Panc1 (cell line): ENCODE measurements around the gene YPEL1. TPM values are rescaled to one million over a fixed set of nuclear protein-coding genes. Genes with fewer than 3 reads are reported as not detected.

ENCODE experiments used
- ATAC-seq: fragments of 200-7000 bp; cut with Tn5 transposase; 2 replicates; pipeline ENCODE4 v1.9.1; 2020; ENCODE audit warnings: mild to moderate bottlenecking, moderate library complexity
- BruUV-seq: library from RNA; stranded (reverse); fragments of 400-500 nt; replicated peaks from 2 replicates; lab custom pipeline; 2021; lab: Mats Ljungman, UMichigan
- CTCF ChIA-PET: fragments of 300-600 bp; sonication (Branson Sonifier 250); formaldehyde crosslinking; loops from one replicate; lab custom pipeline; 2022; ENCODE audit warnings: antibody characterized with exemption; lab: Charles Lee
- POLR2A ChIA-PET: fragments of 300-600 bp; sonication (Branson Sonifier 250); formaldehyde crosslinking; loops from one replicate; lab custom pipeline; 2022; ENCODE audit warnings: antibody characterized with exemption; lab: Charles Lee
- DNase-seq: peaks from one replicate; pipeline ENCODE4 v3.0.0-alpha.2; 2010; ENCODE audit warnings: low read depth, low spot score
- H3K27ac ChIP-seq: 2 replicates; pipeline ENCODE4 v1.5.1; 2011; ENCODE audit warnings: mild to moderate bottlenecking, low read length, inconsistent platforms
- H3K27me3 ChIP-seq: fragments of 200-500 bp; sonication (Bioruptor generic); 2 replicates; pipeline ENCODE4 v1.6.0; 2014; ENCODE audit warnings: low read length, inconsistent platforms; ENCODE audit not compliant: control insufficient read depth, insufficient read depth
- H3K36me3 ChIP-seq: fragments of 200-500 bp; sonication (Bioruptor generic); 2 replicates; pipeline ENCODE4 v1.5.1; 2014; ENCODE audit warnings: inconsistent platforms, mild to moderate bottlenecking, low read length, moderate library complexity; ENCODE audit not compliant: control insufficient read depth, insufficient read depth
- H3K4me1 ChIP-seq: 2 replicates; pipeline ENCODE4 v1.5.1; 2011; ENCODE audit warnings: inconsistent platforms, mild to moderate bottlenecking, low read length, moderate library complexity; ENCODE audit not compliant: control insufficient read depth, insufficient read depth
- H3K4me3 ChIP-seq, 2 experiments: 2 replicates each; pipeline ENCODE4 v1.5.1; 2011 to 2012; ENCODE audit warnings: low read depth in 2 of 2, low read length in 2 of 2, mild to moderate bottlenecking in 2 of 2, inconsistent platforms in 1 of 2, moderate library complexity in 1 of 2
- H3K9me3 ChIP-seq: fragments of 200-500 bp; sonication (Bioruptor generic); 2 replicates; pipeline ENCODE4 v1.5.1; 2014; ENCODE audit warnings: low read depth, mild to moderate bottlenecking, inconsistent platforms, low read length, moderate library complexity; ENCODE audit not compliant: control insufficient read depth, insufficient read depth
- POLR2AphosphoS5 ChIP-seq: IDR thresholded peaks from 2 replicates; pipeline ENCODE4 v1.6.1; 2012; ENCODE audit warnings: mild to moderate bottlenecking, low read depth, low read length, moderate library complexity
- SIN3A ChIP-seq: IDR thresholded peaks from 2 replicates; pipeline ENCODE4 v1.6.1; 2012; ENCODE audit warnings: low read depth, mild to moderate bottlenecking, low read length, moderate library complexity, borderline replicate concordance; ENCODE audit not compliant: insufficient read depth
- TCF7L2 ChIP-seq: IDR thresholded peaks from 2 replicates; pipeline ENCODE4 v1.6.1; 2011; ENCODE audit warnings: mild to moderate bottlenecking, low read depth, low read length, inconsistent platforms
- in situ Hi-C: cut with HindIII; loops from 2 replicates; pipeline ENCODE4 v1.10.0; 2016; ENCODE audit warnings: low sequenced_read_pairs, low pct_unique_long_range_greater_than_20kb
- intact Hi-C: fragments of 100-400 bp; cut with micrococcal nuclease; formaldehyde crosslinking; loops from one replicate; pipeline ENCODE4 v1.10.0; 2022; ENCODE audit not compliant: unreplicated experiment
- total RNA-seq: library from RNA; stranded (reverse); gene quantifications from one replicate; pipeline ENCODE4 v1.2.1, GENCODE V29; 2021; ENCODE audit not compliant: unreplicated experiment
- TF ChIP-seq, protein P1 (sequence below): fragments of 450-650 bp; IDR thresholded peaks from 2 replicates; pipeline ENCODE4 v1.5.1; 2017; ENCODE audit warnings: mild to moderate bottlenecking
- TF ChIP-seq, protein P2 (sequence below), 2 experiments: IDR thresholded peaks; 2 replicates each; pipeline ENCODE4 v1.6.1; 2011 to 2012; ENCODE audit warnings: low read depth in 2 of 2, control low read depth in 1 of 2, low read length in 1 of 2, mild to moderate bottlenecking in 1 of 2, moderate library complexity in 1 of 2; ENCODE audit not compliant: insufficient read depth in 1 of 2

YPEL1 gene
- total RNA-seq, 1 experiment from 2014 or later: 4.0 TPM

- CTCF ChIA-PET: no interaction called here
Observed at GRCh38 chr22:21688706-21689381, 46.8 kb downstream of the YPEL1 start.

DNA sequence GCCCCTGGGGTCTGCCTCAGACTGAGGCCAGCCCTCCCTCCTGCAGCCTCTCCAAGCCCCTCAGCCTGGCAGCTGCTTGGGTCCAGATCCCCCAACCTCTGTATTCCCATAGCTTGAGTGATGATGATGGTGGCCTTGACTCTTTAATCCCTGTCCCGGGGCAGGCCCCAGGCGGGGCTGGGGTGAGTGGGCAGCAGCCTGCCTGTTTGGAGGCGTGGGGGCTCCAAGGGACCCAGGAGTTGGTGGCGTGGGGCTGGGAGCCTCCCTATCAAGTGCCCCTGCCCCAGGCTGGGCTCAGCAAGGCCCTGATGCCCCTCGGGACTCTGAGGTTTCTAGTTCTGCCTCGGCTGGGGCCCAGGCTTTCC is 47.3 kb downstream of the YPEL1 start:
- DNase-seq (no peak), ATAC-seq (no peak)
- no peaks in the 10 kb centered on the region for H3K4me1 ChIP-seq
- H3K36me3 ChIP-seq: no peaks in the 10 kb centered on the region
- in situ Hi-C loops (no loop called here), intact Hi-C loops (no loop called here)
- CTCF ChIA-PET: no interaction called here
- TF ChIP-seq, protein P1, sequence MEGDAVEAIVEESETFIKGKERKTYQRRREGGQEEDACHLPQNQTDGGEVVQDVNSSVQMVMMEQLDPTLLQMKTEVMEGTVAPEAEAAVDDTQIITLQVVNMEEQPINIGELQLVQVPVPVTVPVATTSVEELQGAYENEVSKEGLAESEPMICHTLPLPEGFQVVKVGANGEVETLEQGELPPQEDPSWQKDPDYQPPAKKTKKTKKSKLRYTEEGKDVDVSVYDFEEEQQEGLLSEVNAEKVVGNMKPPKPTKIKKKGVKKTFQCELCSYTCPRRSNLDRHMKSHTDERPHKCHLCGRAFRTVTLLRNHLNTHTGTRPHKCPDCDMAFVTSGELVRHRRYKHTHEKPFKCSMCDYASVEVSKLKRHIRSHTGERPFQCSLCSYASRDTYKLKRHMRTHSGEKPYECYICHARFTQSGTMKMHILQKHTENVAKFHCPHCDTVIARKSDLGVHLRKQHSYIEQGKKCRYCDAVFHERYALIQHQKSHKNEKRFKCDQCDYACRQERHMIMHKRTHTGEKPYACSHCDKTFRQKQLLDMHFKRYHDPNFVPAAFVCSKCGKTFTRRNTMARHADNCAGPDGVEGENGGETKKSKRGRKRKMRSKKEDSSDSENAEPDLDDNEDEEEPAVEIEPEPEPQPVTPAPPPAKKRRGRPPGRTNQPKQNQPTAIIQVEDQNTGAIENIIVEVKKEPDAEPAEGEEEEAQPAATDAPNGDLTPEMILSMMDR: no peak
- TF ChIP-seq TCF7L2: no peak
- TF ChIP-seq SIN3A: no peak
- TF ChIP-seq, protein P2, sequence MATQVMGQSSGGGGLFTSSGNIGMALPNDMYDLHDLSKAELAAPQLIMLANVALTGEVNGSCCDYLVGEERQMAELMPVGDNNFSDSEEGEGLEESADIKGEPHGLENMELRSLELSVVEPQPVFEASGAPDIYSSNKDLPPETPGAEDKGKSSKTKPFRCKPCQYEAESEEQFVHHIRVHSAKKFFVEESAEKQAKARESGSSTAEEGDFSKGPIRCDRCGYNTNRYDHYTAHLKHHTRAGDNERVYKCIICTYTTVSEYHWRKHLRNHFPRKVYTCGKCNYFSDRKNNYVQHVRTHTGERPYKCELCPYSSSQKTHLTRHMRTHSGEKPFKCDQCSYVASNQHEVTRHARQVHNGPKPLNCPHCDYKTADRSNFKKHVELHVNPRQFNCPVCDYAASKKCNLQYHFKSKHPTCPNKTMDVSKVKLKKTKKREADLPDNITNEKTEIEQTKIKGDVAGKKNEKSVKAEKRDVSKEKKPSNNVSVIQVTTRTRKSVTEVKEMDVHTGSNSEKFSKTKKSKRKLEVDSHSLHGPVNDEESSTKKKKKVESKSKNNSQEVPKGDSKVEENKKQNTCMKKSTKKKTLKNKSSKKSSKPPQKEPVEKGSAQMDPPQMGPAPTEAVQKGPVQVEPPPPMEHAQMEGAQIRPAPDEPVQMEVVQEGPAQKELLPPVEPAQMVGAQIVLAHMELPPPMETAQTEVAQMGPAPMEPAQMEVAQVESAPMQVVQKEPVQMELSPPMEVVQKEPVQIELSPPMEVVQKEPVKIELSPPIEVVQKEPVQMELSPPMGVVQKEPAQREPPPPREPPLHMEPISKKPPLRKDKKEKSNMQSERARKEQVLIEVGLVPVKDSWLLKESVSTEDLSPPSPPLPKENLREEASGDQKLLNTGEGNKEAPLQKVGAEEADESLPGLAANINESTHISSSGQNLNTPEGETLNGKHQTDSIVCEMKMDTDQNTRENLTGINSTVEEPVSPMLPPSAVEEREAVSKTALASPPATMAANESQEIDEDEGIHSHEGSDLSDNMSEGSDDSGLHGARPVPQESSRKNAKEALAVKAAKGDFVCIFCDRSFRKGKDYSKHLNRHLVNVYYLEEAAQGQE (IDR thresholded peaks at IDR 0.05; ENCODE audit: insufficient read depth in 1 of 2, low read depth in 2 of 2, low read length in 1 of 2): no peak
- no peak for TF ChIP-seq POLR2AphosphoS5
- H3K4me3 ChIP-seq: no peak overlapping the region
- BruUV-seq: no TSS peak
- H3K9me3 ChIP-seq: no peaks in the 10 kb centered on the region
- POLR2A ChIA-PET: no interaction called here
- no peak overlapping the region for H3K27ac ChIP-seq
- no peaks in the 10 kb centered on the region for H3K27me3 ChIP-seq

More at GRCh38 chr22:21688706-21689381, 46.8 kb downstream of the YPEL1 start:
- intact Hi-C loops: no loop called here
- Histone ChIP-seq H3K27ac (no peak overlapping the region), H3K27me3 (no peaks in the 10 kb centered on the region), H3K9me3 (no peaks in the 10 kb centered on the region), H3K4me3 (no peak overlapping the region), H3K36me3 (no peaks in the 10 kb centered on the region), H3K4me1 (no peaks in the 10 kb centered on the region)
- no peak for ATAC-seq
- POLR2A ChIA-PET: no interaction called here
- in situ Hi-C loops: no loop called here
- no peak for DNase-seq
- no TSS peak for BruUV-seq
- TF ChIP-seq SIN3A (no peak), TCF7L2 (no peak), POLR2AphosphoS5 (no peak)
- TF ChIP-seq, protein P2 (IDR thresholded peaks at IDR 0.05; ENCODE audit: insufficient read depth in 1 of 2, low read depth in 2 of 2, low read length in 1 of 2): no peak
- TF ChIP-seq, protein P1: no peak
